Immature natural killer cell (primary cell): ENCODE measurements around the gene TRIP13. TPM values are rescaled to one million over a fixed set of nuclear protein-coding genes. Genes with fewer than 3 reads are reported as not detected.
A peak's percentile ranks its signal among the peaks of the same experiment; 100 is the strongest.

Experiments
- DNase-seq, 3 donors: peaks; one replicate each; pipeline ENCODE4 v3.0.0; 2022; ENCODE audit warnings: mixed read lengths in 1 of 3
- H3K27ac Mint-ChIP-seq, 6 donors: one replicate each; pipeline ENCODE4 v1.8.0; 2020; ENCODE audit warnings: mixed read lengths in 6 of 6, mild to moderate bottlenecking in 5 of 6, inconsistent platforms in 4 of 6, moderate library complexity in 3 of 6
- H3K27me3 Mint-ChIP-seq, 3 donors: one replicate each; pipeline ENCODE4 v1.8.0; 2020 to 2021; ENCODE audit warnings: low read depth in 3 of 3, mild to moderate bottlenecking in 3 of 3, mixed read lengths in 3 of 3, moderate library complexity in 3 of 3, inconsistent platforms in 1 of 3
- H3K36me3 Mint-ChIP-seq, 3 donors: one replicate each; pipeline ENCODE4 v1.8.0; 2020; ENCODE audit warnings: mixed read lengths in 3 of 3, inconsistent platforms in 2 of 3, mild to moderate bottlenecking in 2 of 3
- H3K4me1 Mint-ChIP-seq, 2 donors: one replicate each; pipeline ENCODE4 v1.8.0; 2020; ENCODE audit warnings: inconsistent platforms in 2 of 2, mild to moderate bottlenecking in 2 of 2, mixed read lengths in 2 of 2, moderate library complexity in 1 of 2
- H3K4me3 Mint-ChIP-seq, 5 donors: one replicate each; pipeline ENCODE4 v1.8.0; 2020; ENCODE audit warnings: mild to moderate bottlenecking in 5 of 5, mixed read lengths in 5 of 5, inconsistent platforms in 3 of 5, moderate library complexity in 3 of 5
- H3K9me3 Mint-ChIP-seq, 6 donors: one replicate each; pipeline ENCODE4 v1.8.0; 2020; ENCODE audit warnings: mild to moderate bottlenecking in 6 of 6, mixed read lengths in 6 of 6, inconsistent platforms in 4 of 6, moderate library complexity in 3 of 6
- polyA plus RNA-seq, 3 donors: library from polyadenylated mRNA; unstranded; fragments of 300-500 nt; fragmentation: Illumina TruSeq; gene quantifications; one replicate each; pipeline ENCODE4 v1.2.3, GENCODE V29; 2021

Gene TRIP13
- polyA plus RNA-seq, 3 donors from 2014 or later: 0.41 to 2.1 (median 0.72) TPM

DNA sequence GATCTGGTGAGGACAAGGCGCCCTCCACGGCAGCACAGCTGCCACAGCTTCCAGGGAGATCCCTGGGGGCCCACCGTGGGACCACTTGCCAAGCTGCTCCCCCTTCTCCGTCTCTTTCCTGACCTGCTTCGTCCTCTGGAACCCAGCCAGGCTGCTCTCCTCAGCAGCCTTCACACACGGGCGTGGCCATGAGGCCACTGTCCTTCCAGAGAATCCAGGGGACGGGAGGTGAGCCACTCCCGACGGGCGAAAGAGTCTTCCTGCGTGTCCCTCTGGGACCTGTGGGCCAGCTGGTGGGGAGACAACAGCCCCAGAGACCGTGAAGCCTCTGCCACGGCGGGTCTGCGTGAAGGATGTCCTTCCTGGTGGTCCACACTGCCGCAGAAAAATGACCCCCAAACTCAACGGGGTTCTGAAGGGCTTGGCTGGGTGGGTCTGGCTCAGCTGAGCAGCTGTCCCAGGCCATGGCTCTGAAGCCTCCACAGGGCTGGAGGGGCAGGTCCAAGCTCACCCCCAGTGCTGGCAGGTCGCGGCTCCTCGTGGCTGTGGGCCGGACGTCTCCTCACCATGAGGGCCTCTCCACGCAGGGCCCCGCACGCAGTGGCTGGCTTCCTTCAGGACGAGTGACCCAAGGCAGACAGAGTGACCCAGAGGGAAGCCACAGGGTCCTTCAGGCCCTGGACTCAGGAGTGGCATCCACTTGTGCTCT lies 68.5 kb downstream of the TRIP13 start:
- Mint-ChIP-seq H3K4me3 (peak overlapping the region in 3 of 5 donors; percentile 66 to 79 (median 73)), H3K4me1 (peaks cover 34 to 38% of the 10 kb centered on the region in 2 donors), H3K27ac (peak overlapping the region in 5 of 6 donors; percentile 46 to 89 (median 70)), H3K36me3 (no peaks in the 10 kb centered on the region), H3K9me3 (peaks cover 0 to 1% (median 0%) of the 10 kb centered on the region in 6 donors), H3K27me3 (peaks cover 15 to 29% (median 21%) of the 10 kb centered on the region in 3 donors)
- no peak for DNase-seq

DNA sequence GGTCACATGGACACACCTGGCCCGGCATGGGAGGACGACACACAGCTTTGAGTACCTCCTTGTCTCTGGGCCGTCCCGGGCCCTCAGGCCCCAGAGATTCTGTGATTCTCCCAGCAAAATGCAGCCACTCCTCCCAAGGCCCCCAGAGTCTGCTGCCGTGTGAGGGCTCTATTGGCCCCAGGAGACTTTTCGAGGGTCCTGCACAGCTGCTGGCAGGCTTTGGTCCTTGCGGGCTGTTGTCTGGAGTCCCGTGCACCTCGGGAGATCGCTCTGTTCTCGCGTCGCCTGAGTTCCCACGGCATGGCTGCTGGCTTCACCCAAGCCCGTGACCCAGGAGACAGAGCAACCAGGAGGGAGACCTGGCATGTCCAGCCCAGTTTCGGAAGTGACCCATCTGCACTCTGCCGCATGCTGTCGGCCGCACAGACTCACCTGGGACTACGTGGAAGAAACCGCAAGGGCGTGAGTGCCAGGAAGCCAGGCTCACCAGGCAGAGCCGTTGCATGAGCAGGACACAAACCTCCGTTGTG lies 69.1 kb downstream of the TRIP13 start:
- H3K9me3 Mint-ChIP-seq: peaks cover 0 to 1% (median 0%) of the 10 kb centered on the region in 6 donors
- H3K4me3 Mint-ChIP-seq: no peak overlapping the region
- no peak for DNase-seq
- H3K4me1 Mint-ChIP-seq: peaks cover 31 to 34% of the 10 kb centered on the region in 2 donors
- peaks cover 12 to 29% (median 20%) of the 10 kb centered on the region in 3 donors for H3K27me3 Mint-ChIP-seq
- H3K27ac Mint-ChIP-seq: no peak overlapping the region
- H3K36me3 Mint-ChIP-seq: no peaks in the 10 kb centered on the region

DNA sequence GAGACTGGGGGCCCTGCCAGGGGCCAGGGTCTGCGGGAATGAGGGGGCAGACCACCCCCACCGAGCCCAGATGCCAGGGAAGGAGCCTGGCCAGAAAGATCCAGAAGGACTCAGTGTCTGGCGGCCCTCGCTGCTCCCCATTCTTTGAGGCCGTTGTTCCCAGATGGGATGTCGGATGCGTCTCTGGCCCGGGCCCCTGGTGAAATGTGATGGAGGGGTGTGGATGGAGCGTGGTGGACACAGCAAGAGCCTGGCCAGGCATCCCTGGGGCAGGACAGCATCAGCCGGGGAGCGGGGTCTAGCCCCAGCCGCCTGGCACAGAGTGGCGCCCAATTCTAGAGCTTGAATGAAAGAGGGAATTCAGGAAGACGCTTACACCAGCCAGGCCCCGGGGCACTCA lies 69.7 kb downstream of the TRIP13 start:
- Mint-ChIP-seq H3K27me3 (peaks cover 13 to 27% (median 16%) of the 10 kb centered on the region in 3 donors), H3K4me3 (no peak overlapping the region), H3K27ac (peak overlapping the region in 1 of 6 donors; percentile 42), H3K36me3 (no peaks in the 10 kb centered on the region), H3K4me1 (peaks cover 25 to 28% of the 10 kb centered on the region in 2 donors), H3K9me3 (peaks cover 0 to 1% (median 0%) of the 10 kb centered on the region in 6 donors)
- DNase-seq: no peak

DNA sequence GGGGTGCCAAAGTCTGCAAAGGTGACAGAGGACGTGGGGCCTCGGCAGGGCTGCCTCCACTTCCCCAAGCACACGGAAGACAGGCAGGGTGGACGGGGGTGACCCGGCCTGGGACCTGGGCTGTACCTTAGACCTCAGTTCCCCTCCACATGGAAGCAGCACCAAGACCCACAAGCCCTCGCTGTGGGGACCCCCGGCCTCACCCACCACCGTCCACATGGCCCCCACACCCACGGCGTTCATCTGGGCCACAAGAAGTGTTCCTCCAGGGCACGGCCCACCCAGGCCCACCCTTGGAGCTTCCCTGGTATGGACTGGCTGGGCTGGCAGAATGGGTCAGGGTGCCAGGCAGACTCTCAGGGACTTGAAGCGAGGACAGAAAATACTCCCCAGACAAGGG lies 70.1 kb downstream of the TRIP13 start:
- peaks cover 11 to 22% (median 12%) of the 10 kb centered on the region in 3 donors for H3K27me3 Mint-ChIP-seq
- H3K4me1 Mint-ChIP-seq: peaks cover 21 to 24% of the 10 kb centered on the region in 2 donors
- DNase-seq: no peak
- H3K36me3 Mint-ChIP-seq: no peaks in the 10 kb centered on the region
- H3K4me3 Mint-ChIP-seq: no peak overlapping the region
- peaks cover 0 to 1% (median 0%) of the 10 kb centered on the region in 6 donors for H3K9me3 Mint-ChIP-seq
- H3K27ac Mint-ChIP-seq: peak overlapping the region in 2 of 6 donors; percentile 28 to 45

DNA sequence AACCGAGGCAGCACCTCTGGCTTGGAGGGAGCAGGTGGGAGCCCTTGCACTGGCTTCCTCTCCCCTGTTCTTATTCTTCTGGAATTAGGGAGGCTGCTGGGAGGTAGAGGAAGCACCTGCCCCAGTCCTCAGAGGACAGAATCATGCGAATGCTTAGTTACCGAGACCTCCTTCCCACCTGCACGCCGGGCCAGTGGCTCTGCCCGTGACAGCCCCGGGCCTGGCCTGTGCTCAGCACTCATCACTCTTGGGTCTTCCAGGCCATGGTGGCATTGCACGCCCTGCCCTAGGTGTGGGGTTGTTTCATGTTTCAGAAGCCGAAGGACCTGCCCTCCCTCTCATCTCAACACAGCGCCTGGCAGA lies 70.6 kb downstream of the TRIP13 start:
- Mint-ChIP-seq H3K27me3 (peaks cover 12 to 23% (median 14%) of the 10 kb centered on the region in 3 donors), H3K36me3 (no peaks in the 10 kb centered on the region), H3K9me3 (peaks cover 0 to 1% (median 0%) of the 10 kb centered on the region in 6 donors), H3K4me1 (peaks cover 18 to 21% of the 10 kb centered on the region in 2 donors), H3K4me3 (peak overlapping the region in 4 of 5 donors; percentile 44 to 81 (median 70)), H3K27ac (peak overlapping the region; percentile 69 to 93 (median 82))
- no peak for DNase-seq

DNA sequence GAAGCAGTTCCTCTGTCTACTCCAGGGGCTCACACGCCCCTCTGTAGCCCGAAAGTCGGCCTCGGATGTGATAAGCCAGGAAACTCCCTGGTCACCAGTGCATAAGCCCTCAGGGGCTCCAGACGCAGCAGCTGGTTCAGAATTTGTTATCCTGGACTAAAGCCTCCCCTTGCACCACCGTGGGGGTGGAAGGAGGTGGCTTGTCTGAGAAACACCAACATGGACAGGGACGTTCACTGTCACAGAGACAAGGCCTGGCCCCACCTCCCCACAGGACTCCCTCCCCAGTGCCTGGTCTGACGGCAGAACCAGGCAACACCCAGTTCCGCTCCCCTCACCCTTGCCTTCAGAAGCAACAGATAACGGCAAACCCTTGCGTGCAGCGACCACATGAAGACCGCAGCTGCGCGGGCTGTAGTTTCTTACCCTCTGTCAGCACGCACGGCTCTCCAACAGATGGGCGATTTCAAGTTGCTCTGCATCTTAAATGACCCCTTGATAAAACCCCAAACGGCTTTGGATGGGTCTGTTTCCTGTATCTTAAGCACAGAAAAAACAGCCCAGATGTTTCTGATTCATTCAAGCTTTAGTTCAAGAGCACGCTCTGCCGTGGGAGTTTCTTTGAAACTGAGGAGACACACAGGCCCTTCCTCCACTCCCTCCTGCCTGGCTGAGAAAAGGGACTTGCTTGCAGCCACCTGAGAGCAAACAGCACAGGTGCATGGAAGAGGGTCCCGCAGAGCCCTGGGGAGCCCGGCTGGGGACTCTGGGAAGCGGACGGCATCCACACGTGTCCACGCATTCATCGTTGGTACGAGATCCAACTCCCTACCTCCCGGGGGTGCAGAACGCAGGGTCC lies 71.2 kb downstream of the TRIP13 start:
- H3K27me3 Mint-ChIP-seq: peaks cover 12 to 25% (median 16%) of the 10 kb centered on the region in 3 donors
- DNase-seq: peak; percentile 57 to 73 (median 71)
- peak overlapping the region; percentile 35 to 81 (median 68) for H3K4me3 Mint-ChIP-seq
- peaks cover 0 to 1% (median 0%) of the 10 kb centered on the region in 6 donors for H3K9me3 Mint-ChIP-seq
- peak overlapping the region; percentile 69 to 93 (median 82) for H3K27ac Mint-ChIP-seq
- peaks cover 18 to 21% of the 10 kb centered on the region in 2 donors for H3K4me1 Mint-ChIP-seq
- H3K36me3 Mint-ChIP-seq: no peaks in the 10 kb centered on the region

DNA sequence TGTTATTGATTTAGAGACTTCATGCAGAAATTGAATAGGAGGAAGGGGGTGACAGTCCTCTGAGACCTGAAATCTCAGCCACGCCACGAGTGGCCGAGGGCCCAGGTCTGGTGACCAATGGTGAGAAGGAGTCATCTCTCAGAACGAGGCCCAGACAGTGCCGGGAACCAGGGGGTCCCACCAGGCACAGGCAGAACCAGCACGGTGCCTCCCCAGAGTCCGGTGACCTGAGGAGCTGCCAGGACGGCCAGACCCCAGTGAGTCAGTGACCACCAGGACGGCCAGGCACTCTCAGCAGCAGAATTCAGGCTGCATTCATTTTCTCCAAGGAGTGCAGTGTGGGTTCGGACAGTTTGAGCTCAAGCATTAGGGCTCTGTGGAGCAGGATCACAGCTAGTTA lies 72.1 kb downstream of the TRIP13 start:
- H3K27ac Mint-ChIP-seq: peak overlapping the region in 1 of 6 donors; percentile 24
- no peaks in the 10 kb centered on the region for H3K36me3 Mint-ChIP-seq
- H3K27me3 Mint-ChIP-seq: peaks cover 8 to 24% (median 23%) of the 10 kb centered on the region in 3 donors
- peaks cover 0 to 1% (median 0%) of the 10 kb centered on the region in 6 donors for H3K9me3 Mint-ChIP-seq
- H3K4me3 Mint-ChIP-seq: no peak overlapping the region
- no peak for DNase-seq
- H3K4me1 Mint-ChIP-seq: peaks cover 18 to 21% of the 10 kb centered on the region in 2 donors

DNA sequence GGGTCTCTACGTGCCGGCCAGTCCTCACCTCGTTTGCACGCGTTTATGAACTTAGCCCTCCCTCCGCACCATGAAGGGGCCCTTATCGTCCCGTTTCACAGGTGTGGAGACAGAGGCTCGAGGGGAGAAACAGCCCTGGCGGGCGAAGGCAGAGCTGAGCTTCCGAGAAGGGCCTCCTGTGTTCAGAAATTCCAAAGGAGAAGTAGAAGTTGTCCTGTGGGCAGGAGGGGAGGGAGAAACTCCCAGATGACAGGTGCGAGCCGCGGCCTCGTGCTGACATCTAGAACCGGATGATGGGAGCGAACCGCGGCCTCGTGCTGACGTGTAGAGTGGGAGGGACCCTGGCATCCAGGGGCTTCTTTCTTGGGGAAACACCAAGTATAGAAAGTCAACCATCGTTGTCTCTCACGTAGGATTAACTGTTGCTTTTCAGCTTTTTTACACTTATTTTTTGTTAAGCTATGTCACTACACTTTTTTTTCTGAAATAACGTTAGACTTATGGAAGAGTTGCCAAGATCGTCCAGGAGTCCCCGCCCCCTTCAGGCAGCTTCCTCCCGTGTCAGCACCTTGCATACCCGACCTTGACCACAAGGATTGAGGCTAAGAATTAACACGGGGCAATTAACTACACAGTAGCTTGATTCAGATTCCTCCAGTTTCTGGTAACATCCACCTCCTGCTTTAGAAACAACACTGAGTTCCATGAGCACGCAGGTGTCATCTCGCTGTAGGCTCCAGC lies 73.1 kb downstream of the TRIP13 start:
- Mint-ChIP-seq H3K27ac (no peak overlapping the region), H3K9me3 (peaks cover 0 to 1% (median 0%) of the 10 kb centered on the region in 6 donors), H3K4me1 (peaks cover 13 to 14% of the 10 kb centered on the region in 2 donors), H3K4me3 (no peak overlapping the region), H3K27me3 (peaks cover 8 to 27% (median 19%) of the 10 kb centered on the region in 3 donors), H3K36me3 (no peaks in the 10 kb centered on the region)
- DNase-seq: no peak

DNA sequence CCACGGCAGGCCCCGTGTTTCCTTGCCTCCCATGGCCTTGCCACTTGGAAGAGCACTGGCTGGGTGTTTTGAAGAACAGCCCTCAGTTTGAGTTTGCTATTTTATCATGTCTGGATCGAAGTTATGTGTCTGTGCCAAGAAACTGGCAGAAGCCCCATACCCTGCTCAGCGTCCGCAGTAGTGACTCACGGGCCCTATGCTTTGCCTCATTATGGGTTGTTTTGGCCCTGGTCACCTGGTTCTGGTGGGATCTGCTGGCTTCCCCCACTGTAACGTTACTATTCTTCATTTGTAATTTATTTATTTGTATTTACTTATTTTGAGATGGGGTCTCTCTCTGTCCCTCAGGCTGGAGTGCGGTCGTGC lies 73.6 kb downstream of the TRIP13 start:
- peaks cover 10 to 11% of the 10 kb centered on the region in 2 donors for H3K4me1 Mint-ChIP-seq
- peaks cover 8 to 29% (median 17%) of the 10 kb centered on the region in 3 donors for H3K27me3 Mint-ChIP-seq
- peak overlapping the region in 1 of 6 donors; percentile 53 for H3K27ac Mint-ChIP-seq

DNA sequence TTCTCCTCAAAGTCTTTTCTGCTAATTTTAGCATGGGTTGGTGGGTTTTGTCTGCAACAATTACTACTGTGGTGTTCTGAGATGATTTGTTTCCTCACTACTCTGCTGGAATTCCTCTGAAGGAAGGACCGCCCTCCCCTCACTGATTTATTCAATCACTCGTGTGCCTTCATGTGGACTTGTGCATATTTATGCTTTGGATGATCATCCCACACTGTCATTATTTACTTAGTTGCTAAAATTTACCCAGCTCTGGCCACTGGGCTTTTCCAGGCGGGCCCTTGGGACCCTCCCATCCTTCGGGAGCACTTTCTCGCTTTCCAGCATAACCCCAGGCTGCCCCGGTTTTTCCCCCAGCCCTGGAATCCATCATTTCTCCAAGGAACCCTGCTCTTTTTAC lies 74.3 kb downstream of the TRIP13 start:
- Mint-ChIP-seq H3K27ac (peak overlapping the region in 1 of 6 donors; percentile 34), H3K9me3 (peaks cover 0 to 1% (median 0%) of the 10 kb centered on the region in 6 donors), H3K27me3 (peaks cover 8 to 29% (median 20%) of the 10 kb centered on the region in 3 donors), H3K4me1 (peaks cover 10 to 11% of the 10 kb centered on the region in 2 donors), H3K36me3 (no peaks in the 10 kb centered on the region), H3K4me3 (no peak overlapping the region)
- no peak for DNase-seq

More for the DNA sequence above, 73.6 kb downstream of the TRIP13 start:
- peaks cover 0 to 1% (median 0%) of the 10 kb centered on the region in 6 donors for H3K9me3 Mint-ChIP-seq
- no peaks in the 10 kb centered on the region for H3K36me3 Mint-ChIP-seq
- DNase-seq: no peak
- no peak overlapping the region for H3K4me3 Mint-ChIP-seq
